SK-N-MC (cell line): ENCODE results near the gene TMEM250.

Source experiments
- EZH2 ChIP-seq: fragments of 200-600 bp; sonication (generic); IDR thresholded peaks from one replicate; pipeline ENCODE4 v1.6.1; 2017; ENCODE audit warnings: antibody characterized with exemption
- POLR2AphosphoS5 ChIP-seq: IDR thresholded peaks from 2 replicates; pipeline ENCODE4 v1.6.1; 2012; ENCODE audit warnings: mild to moderate bottlenecking, low read depth, low read length, borderline replicate concordance

GRCh38 chr9:136077491-136077890, 41.2 kb downstream of the TMEM250 start:
- TF ChIP-seq EZH2 = no peak
- TF ChIP-seq POLR2AphosphoS5 = no peak
